GM23338 (cell line): ENCODE measurements around the gene MLPH. TPM values are rescaled to one million over a fixed set of nuclear protein-coding genes. Genes with fewer than 3 reads are reported as not detected.

Experiments
- ATAC-seq: fragments of 200-7000 bp; cut with Tn5 transposase; 3 replicates; pipeline ENCODE4 v1.9.1; 2020
- DNase-seq: peaks from one replicate; pipeline ENCODE4 v3.0.0-alpha.2; 2015; ENCODE audit warnings: low spot score
- H2AFZ ChIP-seq: fragments of 200-600 bp; sonication (generic); 2 replicates; pipeline ENCODE4 v1.8.0; 2016; ENCODE audit warnings: antibody characterized with exemption, mild to moderate bottlenecking, moderate library complexity
- H3F3A ChIP-seq: fragments of 200-600 bp; sonication (generic); replicated peaks from 2 replicates; pipeline ENCODE4 v1.8.0; 2017; ENCODE audit warnings: antibody characterized with exemption, mixed run types, low read depth
- H3K27ac ChIP-seq: fragments of 200-600 bp; sonication (generic); 2 replicates; pipeline ENCODE4 v1.6.1; 2016; ENCODE audit warnings: low read depth
- H3K27me3 ChIP-seq: fragments of 200-600 bp; sonication (generic); 2 replicates; pipeline ENCODE4 v1.8.0; 2016; ENCODE audit warnings: mild to moderate bottlenecking, mixed run types, moderate library complexity; ENCODE audit not compliant: insufficient read depth
- H3K36me3 ChIP-seq: fragments of 200-600 bp; sonication (generic); 2 replicates; pipeline ENCODE4 v1.8.0; 2016; ENCODE audit warnings: mild to moderate bottlenecking; ENCODE audit not compliant: insufficient read depth
- H3K4me1 ChIP-seq: fragments of 200-600 bp; sonication (generic); 2 replicates; pipeline ENCODE4 v1.8.0; 2016; ENCODE audit warnings: mild to moderate bottlenecking, moderate library complexity; ENCODE audit not compliant: insufficient read depth
- H3K4me2 ChIP-seq: fragments of 200-600 bp; sonication (generic); 2 replicates; pipeline ENCODE4 v1.7.1; 2017; ENCODE audit warnings: mixed run types
- H3K4me3 ChIP-seq: fragments of 200-600 bp; sonication (generic); 2 replicates; pipeline ENCODE4 v1.6.1; 2016; ENCODE audit warnings: mixed run types
- H3K79me2 ChIP-seq: fragments of 200-600 bp; sonication (generic); replicated peaks from 2 replicates; pipeline ENCODE4 v1.8.0; 2017; ENCODE audit warnings: mild to moderate bottlenecking; ENCODE audit not compliant: insufficient read depth
- H3K9me2 ChIP-seq: fragments of 200-600 bp; sonication (generic); 2 replicates; pipeline ENCODE4 v1.8.0; 2017; ENCODE audit not compliant: insufficient read depth
- H4K20me1 ChIP-seq: fragments of 200-600 bp; sonication (generic); replicated peaks from 2 replicates; pipeline ENCODE4 v1.8.0; 2017; ENCODE audit warnings: mild to moderate bottlenecking; ENCODE audit not compliant: insufficient read depth
- H3K27ac Mint-ChIP-seq: 2 replicates; pipeline ENCODE4 v1.8.0; 2020; ENCODE audit warnings: inconsistent platforms, mild to moderate bottlenecking, moderate library complexity, mixed read lengths
- H3K27me3 Mint-ChIP-seq: 3 replicates; pipeline ENCODE4 v1.8.0; 2022; ENCODE audit warnings: low read depth, mild to moderate bottlenecking, moderate library complexity, mixed read lengths, inconsistent platforms; ENCODE audit not compliant: insufficient read depth, poor library complexity
- H3K36me3 Mint-ChIP-seq: 3 replicates; pipeline ENCODE4 v1.8.0; 2021; ENCODE audit warnings: low read depth, mild to moderate bottlenecking, inconsistent platforms, moderate library complexity, mixed read lengths
- H3K4me1 Mint-ChIP-seq: 3 replicates; pipeline ENCODE4 v1.8.0; 2020; ENCODE audit warnings: mild to moderate bottlenecking, inconsistent platforms, mixed read lengths
- H3K4me3 Mint-ChIP-seq: 3 replicates; pipeline ENCODE4 v1.8.0; 2021; ENCODE audit warnings: moderate library complexity, mild to moderate bottlenecking, inconsistent platforms, mixed read lengths
- H3K9me3 Mint-ChIP-seq: 3 replicates; pipeline ENCODE4 v1.8.0; 2020; ENCODE audit warnings: moderate library complexity, mild to moderate bottlenecking, inconsistent platforms, mixed read lengths
- NANOG ChIP-seq: IDR thresholded peaks from 2 replicates; pipeline ENCODE4 v1.6.1; 2016; ENCODE audit warnings: antibody characterized with exemption, borderline replicate concordance
- POLR2AphosphoS5 ChIP-seq: IDR thresholded peaks from 2 replicates; pipeline ENCODE4 v1.6.1; 2016; ENCODE audit warnings: antibody characterized with exemption, low read depth
- REST ChIP-seq: IDR thresholded peaks from one replicate; pipeline ENCODE4 v1.6.1; 2018; ENCODE audit warnings: antibody characterized with exemption; ENCODE audit not compliant: unreplicated experiment
- ZNF114 ChIP-seq: fragments of 250-450 bp; sonication (Bioruptor Pico); IDR thresholded peaks from 2 replicates; pipeline ENCODE4 v1.5.0; 2020; ENCODE audit warnings: mild to moderate bottlenecking, moderate library complexity
- ZNF331 ChIP-seq: fragments of 250-450 bp; sonication (Bioruptor Pico); IDR thresholded peaks from 2 replicates; pipeline ENCODE4 v1.5.0; 2020; ENCODE audit warnings: low read depth, mild to moderate bottlenecking, moderate library complexity
- polyA plus RNA-seq: library from polyadenylated mRNA; unstranded; fragments of >200 nt; fragmentation: Nextera tagmentation; extraction: Ambion mirVana; gene quantifications from 2 replicates; pipeline ENCODE4 v1.2.1, GENCODE V29; 2016
- total RNA-seq: library from RNA; depleted of rRNA; stranded (reverse); fragments of >200 nt; shearing (Covaris generic); gene quantifications from 2 replicates; pipeline ENCODE4 v1.2.3, GENCODE V29; 2014
- TF ChIP-seq, protein P1 (sequence below): fragments of 250-450 bp; sonication (Bioruptor Pico); IDR thresholded peaks from 2 replicates; pipeline ENCODE4 v1.5.0; 2020; ENCODE audit warnings: mild to moderate bottlenecking, moderate library complexity
- TF ChIP-seq, protein P2 (sequence below): IDR thresholded peaks from 2 replicates; pipeline ENCODE4 v1.6.1; 2016; ENCODE audit warnings: antibody characterized with exemption

The MLPH gene
- total and polyA plus RNA-seq, 2 experiments from 2014 or later, result 13.6 to 16.5 TPM

DNA sequence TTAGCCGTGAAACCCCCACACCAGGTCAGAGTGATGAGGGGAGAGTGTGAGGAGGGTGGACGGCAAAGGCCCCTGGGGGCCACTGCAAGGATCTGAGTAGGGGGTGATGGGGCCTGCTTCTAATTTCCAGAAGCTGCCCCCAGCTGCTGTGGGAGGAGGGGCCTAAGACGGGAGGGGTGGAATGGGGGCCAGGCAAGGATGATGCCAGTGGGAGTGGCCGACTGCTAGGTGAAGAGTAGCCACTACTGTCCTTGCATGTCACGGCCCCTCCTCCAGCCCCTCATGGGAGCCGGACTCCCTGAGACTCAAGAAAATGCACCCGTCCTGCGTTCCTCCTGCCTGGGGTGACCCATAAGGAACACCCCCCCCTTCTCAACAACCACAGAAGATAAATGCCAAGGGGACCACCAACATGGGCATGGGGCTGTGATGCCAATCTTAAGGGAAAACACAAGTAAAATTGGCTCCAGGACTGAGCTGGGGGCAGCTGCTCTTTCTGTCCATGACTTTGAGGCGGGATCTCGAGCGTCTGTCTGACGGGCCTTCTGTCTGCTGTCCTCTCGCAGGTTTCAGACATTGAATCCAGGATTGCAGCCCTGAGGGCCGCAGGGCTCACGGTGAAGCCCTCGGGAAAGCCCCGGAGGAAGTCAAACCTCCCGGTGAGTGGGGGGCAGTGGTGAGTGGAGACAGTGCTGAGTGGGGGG, 55.1 kb downstream of the MLPH start:
- H3K27me3 Mint-ChIP-seq, result peaks cover 5% of the 10 kb centered on the region
- no peaks in the 10 kb centered on the region for H3K9me2 ChIP-seq
- H4K20me1 ChIP-seq, result no peaks in the 10 kb centered on the region
- DNase-seq (peak; percentile 28), ATAC-seq (no peak)
- no peaks in the 10 kb centered on the region for H3K4me1 ChIP-seq
- peaks cover 3% of the 10 kb centered on the region; the same call in 1 of the 3 replicates for H3K9me3 Mint-ChIP-seq
- no peaks in the 10 kb centered on the region for H3K27me3 ChIP-seq
- H3K27ac Mint-ChIP-seq, result no peak overlapping the region
- H3K36me3 ChIP-seq, result no peaks in the 10 kb centered on the region
- no peaks in the 10 kb centered on the region; the same call in 1 of the 3 replicates for H3K36me3 Mint-ChIP-seq
- H2AFZ ChIP-seq, result no peak overlapping the region
- peaks cover 10% of the 10 kb centered on the region for H3K4me1 Mint-ChIP-seq
- no peaks in the 10 kb centered on the region for H3K79me2 ChIP-seq
- no peak overlapping the region for H3K4me3 ChIP-seq
- no peak for TF ChIP-seq POLR2AphosphoS5
- TF ChIP-seq, protein P1, sequence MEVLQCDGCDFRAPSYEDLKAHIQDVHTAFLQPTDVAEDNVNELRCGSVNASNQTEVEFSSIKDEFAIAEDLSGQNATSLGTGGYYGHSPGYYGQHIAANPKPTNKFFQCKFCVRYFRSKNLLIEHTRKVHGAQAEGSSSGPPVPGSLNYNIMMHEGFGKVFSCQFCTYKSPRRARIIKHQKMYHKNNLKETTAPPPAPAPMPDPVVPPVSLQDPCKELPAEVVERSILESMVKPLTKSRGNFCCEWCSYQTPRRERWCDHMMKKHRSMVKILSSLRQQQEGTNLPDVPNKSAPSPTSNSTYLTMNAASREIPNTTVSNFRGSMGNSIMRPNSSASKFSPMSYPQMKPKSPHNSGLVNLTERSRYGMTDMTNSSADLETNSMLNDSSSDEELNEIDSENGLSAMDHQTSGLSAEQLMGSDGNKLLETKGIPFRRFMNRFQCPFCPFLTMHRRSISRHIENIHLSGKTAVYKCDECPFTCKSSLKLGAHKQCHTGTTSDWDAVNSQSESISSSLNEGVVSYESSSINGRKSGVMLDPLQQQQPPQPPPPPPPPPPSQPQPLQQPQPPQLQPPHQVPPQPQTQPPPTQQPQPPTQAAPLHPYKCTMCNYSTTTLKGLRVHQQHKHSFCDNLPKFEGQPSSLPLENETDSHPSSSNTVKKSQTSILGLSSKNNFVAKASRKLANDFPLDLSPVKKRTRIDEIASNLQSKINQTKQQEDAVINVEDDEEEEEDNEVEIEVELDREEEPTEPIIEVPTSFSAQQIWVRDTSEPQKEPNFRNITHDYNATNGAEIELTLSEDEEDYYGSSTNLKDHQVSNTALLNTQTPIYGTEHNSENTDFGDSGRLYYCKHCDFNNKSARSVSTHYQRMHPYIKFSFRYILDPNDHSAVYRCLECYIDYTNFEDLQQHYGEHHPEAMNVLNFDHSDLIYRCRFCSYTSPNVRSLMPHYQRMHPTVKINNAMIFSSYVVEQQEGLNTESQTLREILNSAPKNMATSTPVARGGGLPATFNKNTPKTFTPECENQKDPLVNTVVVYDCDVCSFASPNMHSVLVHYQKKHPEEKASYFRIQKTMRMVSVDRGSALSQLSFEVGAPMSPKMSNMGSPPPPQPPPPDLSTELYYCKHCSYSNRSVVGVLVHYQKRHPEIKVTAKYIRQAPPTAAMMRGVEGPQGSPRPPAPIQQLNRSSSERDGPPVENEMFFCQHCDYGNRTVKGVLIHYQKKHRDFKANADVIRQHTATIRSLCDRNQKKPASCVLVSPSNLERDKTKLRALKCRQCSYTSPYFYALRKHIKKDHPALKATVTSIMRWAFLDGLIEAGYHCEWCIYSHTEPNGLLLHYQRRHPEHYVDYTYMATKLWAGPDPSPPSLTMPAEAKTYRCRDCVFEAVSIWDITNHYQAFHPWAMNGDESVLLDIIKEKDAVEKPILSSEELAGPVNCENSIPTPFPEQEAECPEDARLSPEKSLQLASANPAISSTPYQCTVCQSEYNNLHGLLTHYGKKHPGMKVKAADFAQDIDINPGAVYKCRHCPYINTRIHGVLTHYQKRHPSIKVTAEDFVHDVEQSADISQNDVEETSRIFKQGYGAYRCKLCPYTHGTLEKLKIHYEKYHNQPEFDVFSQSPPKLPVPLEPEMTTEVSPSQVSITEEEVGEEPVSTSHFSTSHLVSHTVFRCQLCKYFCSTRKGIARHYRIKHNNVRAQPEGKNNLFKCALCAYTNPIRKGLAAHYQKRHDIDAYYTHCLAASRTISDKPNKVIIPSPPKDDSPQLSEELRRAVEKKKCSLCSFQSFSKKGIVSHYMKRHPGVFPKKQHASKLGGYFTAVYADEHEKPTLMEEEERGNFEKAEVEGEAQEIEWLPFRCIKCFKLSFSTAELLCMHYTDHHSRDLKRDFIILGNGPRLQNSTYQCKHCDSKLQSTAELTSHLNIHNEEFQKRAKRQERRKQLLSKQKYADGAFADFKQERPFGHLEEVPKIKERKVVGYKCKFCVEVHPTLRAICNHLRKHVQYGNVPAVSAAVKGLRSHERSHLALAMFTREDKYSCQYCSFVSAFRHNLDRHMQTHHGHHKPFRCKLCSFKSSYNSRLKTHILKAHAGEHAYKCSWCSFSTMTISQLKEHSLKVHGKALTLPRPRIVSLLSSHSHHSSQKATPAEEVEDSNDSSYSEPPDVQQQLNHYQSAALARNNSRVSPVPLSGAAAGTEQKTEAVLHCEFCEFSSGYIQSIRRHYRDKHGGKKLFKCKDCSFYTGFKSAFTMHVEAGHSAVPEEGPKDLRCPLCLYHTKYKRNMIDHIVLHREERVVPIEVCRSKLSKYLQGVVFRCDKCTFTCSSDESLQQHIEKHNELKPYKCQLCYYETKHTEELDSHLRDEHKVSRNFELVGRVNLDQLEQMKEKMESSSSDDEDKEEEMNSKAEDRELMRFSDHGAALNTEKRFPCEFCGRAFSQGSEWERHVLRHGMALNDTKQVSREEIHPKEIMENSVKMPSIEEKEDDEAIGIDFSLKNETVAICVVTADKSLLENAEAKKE (CRISPR knock-in tag), result no peak
- TF ChIP-seq REST, result no peak
- no peak for TF ChIP-seq NANOG
- no peak for TF ChIP-seq ZNF331 (CRISPR knock-in tag)
- no peak for TF ChIP-seq ZNF114 (CRISPR knock-in tag)
- TF ChIP-seq, protein P2, sequence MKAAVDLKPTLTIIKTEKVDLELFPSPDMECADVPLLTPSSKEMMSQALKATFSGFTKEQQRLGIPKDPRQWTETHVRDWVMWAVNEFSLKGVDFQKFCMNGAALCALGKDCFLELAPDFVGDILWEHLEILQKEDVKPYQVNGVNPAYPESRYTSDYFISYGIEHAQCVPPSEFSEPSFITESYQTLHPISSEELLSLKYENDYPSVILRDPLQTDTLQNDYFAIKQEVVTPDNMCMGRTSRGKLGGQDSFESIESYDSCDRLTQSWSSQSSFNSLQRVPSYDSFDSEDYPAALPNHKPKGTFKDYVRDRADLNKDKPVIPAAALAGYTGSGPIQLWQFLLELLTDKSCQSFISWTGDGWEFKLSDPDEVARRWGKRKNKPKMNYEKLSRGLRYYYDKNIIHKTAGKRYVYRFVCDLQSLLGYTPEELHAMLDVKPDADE, result no peak
- H3K4me2 ChIP-seq, result no peak overlapping the region
- no peak overlapping the region for H3K27ac ChIP-seq
- H3K4me3 Mint-ChIP-seq, result no peak overlapping the region
- H3F3A ChIP-seq, result no peaks in the 10 kb centered on the region
